HepG2 (cell line): ENCODE measurements around the gene ANKFY1. TPM values are rescaled to one million over a fixed set of nuclear protein-coding genes. Genes with fewer than 3 reads are reported as not detected.

Experiments used
- ATAC-seq: fragments of 200-7000 bp; cut with Tn5 transposase; 3 replicates; pipeline ENCODE4 v1.9.1; 2020; ENCODE audit warnings: mild to moderate bottlenecking, moderate library complexity
- BruUV-seq: library from RNA; stranded (reverse); fragments of 400-500 nt; replicated peaks from 2 replicates; lab custom pipeline; 2021; lab: Mats Ljungman, UMichigan
- CTCF ChIA-PET: fragments of 300-600 bp; formaldehyde crosslinking; extraction: SDS; loops from one replicate; lab custom pipeline; 2021; ENCODE audit warnings: low total read pairs, inconsistent platforms, low intra/inter-chr PET ratio; lab: Yijun Ruan, JAX
- POLR2A ChIA-PET: fragments of 350-600 bp; sonication (Branson Sonifier 250); formaldehyde crosslinking; loops from one replicate; lab custom pipeline; 2020; ENCODE audit warnings: antibody characterized with exemption, inconsistent platforms; lab: Yijun Ruan, JAX
- DNase-seq: peaks from one replicate; pipeline ENCODE4 v3.0.0-alpha.2; 2015; ENCODE audit warnings: low spot score
- FAIRE-seq: peaks from 3 replicates; lab custom pipeline; 2011; peaks lifted over from hg19 to GRCh38; lab: Jason Lieb, UNC
- H2AFZ ChIP-seq: one replicate; pipeline ENCODE4 v1.6.1; 2011; ENCODE audit warnings: low read length, inconsistent platforms
- H3K27ac ChIP-seq: fragments of 300-600 bp; 3 replicates; pipeline ENCODE4 v1.8.0; 2011; ENCODE audit warnings: mixed run types, mild to moderate bottlenecking, mixed read lengths, low read length, inconsistent platforms; ENCODE audit not compliant: insufficient read depth; ENCODE audit errors: extremely low read length
- H3K27me3 ChIP-seq, 2 experiments: fragments of 200-600 bp in 1 of 2; 2 replicates in 1 of 2; 3 replicates in 1 of 2; pipeline versions ENCODE4 v1.6.0 to v1.8.0; 2011; ENCODE audit warnings: low read length in 2 of 2, mild to moderate bottlenecking in 2 of 2, moderate library complexity in 2 of 2, inconsistent platforms in 1 of 2; ENCODE audit not compliant: insufficient read depth in 2 of 2, control insufficient read depth in 1 of 2
- H3K36me3 ChIP-seq, 2 experiments: fragments of 200-600 bp in 1 of 2; replicated peaks in 1 of 2; 2 replicates in 1 of 2; 3 replicates in 1 of 2; pipeline versions ENCODE4 v1.5.1 to v1.8.0; 2011; ENCODE audit warnings: low read length in 2 of 2, inconsistent platforms in 1 of 2; ENCODE audit not compliant: insufficient read depth in 2 of 2, control insufficient read depth in 1 of 2
- H3K4me1 ChIP-seq: 2 replicates; pipeline ENCODE4 v1.5.1; 2012; ENCODE audit warnings: low read length, inconsistent platforms; ENCODE audit not compliant: insufficient read depth
- H3K4me2 ChIP-seq: 2 replicates; pipeline ENCODE4 v1.6.0; 2011; ENCODE audit warnings: low read depth, low read length, inconsistent platforms
- H3K4me3 ChIP-seq, 3 experiments: fragments of 200-600 bp in 1 of 3; sonication (generic), shearing (Covaris generic) in 1 of 3; replicated peaks in 1 of 3; 2 replicates each; pipeline ENCODE4 v1.5.1; 2011 to 2016; ENCODE audit warnings: low read length in 3 of 3, inconsistent platforms in 2 of 3, low read depth in 2 of 3, mild to moderate bottlenecking in 2 of 3, control low read depth in 1 of 3, mixed read lengths in 1 of 3; ENCODE audit not compliant: insufficient read depth in 1 of 3
- H3K79me2 ChIP-seq: one replicate; pipeline ENCODE4 v1.6.1; 2011; ENCODE audit warnings: low read length, inconsistent platforms; ENCODE audit not compliant: insufficient read depth
- H3K9ac ChIP-seq: 2 replicates; pipeline ENCODE4 v1.6.0; 2011; ENCODE audit warnings: mild to moderate bottlenecking, low read depth, low read length, inconsistent platforms; ENCODE audit not compliant: insufficient read depth
- H3K9me3 ChIP-seq: 2 replicates; pipeline ENCODE4 v1.5.1; 2012; ENCODE audit warnings: mild to moderate bottlenecking, low read length
- H4K20me1 ChIP-seq: 2 replicates; pipeline ENCODE4 v1.6.0; 2011; ENCODE audit warnings: inconsistent platforms, mild to moderate bottlenecking, low read length, moderate library complexity; ENCODE audit not compliant: insufficient read depth
- KAT2B ChIP-seq: fragments of 150-350 bp; IDR thresholded peaks from 2 replicates; pipeline ENCODE4 v1.6.1; 2014; ENCODE audit warnings: low read depth, low read length, borderline replicate concordance
- KDM5A ChIP-seq: fragments of 200-600 bp; sonication (generic); IDR thresholded peaks from 2 replicates; pipeline ENCODE4 v1.7.0; 2018; ENCODE audit warnings: antibody characterized with exemption, mild to moderate bottlenecking, low read length, borderline replicate concordance
- KLF9 ChIP-seq: IDR thresholded peaks from 2 replicates; pipeline ENCODE4 v1.6.1; 2016; ENCODE audit warnings: low read depth
- NFATC3 ChIP-seq: sonication (generic); formaldehyde crosslinking; IDR thresholded peaks from 2 replicates; pipeline ENCODE4 v1.5.1; 2020; ENCODE audit warnings: mild to moderate bottlenecking, missing genetic modification reagents
- PHF8 ChIP-seq: sonication (generic); formaldehyde crosslinking; IDR thresholded peaks from 2 replicates; pipeline ENCODE4 v1.5.0; 2020; ENCODE audit warnings: missing genetic modification reagents
- WGBS: methylation state at CpG from one replicate; pipeline ENCODE4 v1.1.6; 2017; ENCODE audit warnings: low lambda C conversion rate; 5-methylcytosine and 5-hydroxymethylcytosine counted together
- in situ Hi-C: cut with HindIII; loops from 2 replicates; pipeline ENCODE4 v1.10.0; 2017; ENCODE audit warnings: low pct_unique_long_range_greater_than_20kb; ENCODE audit not compliant: extremely low pct_ligation_motif_present
- intact Hi-C: fragments of 100-400 bp; cut with micrococcal nuclease; formaldehyde crosslinking; loops from one replicate; pipeline ENCODE4 v1.10.0; 2022; ENCODE audit not compliant: unreplicated experiment
- polyA plus RNA-seq, 8 experiments: library from polyadenylated mRNA; depleted of rRNA in 3 of 8; stranded (reverse) in 7 of 8; unstranded in 1 of 8; fragments of >200 nt; fragmentation: Illumina TruSeq in 4 of 8; extraction: Trizol in 4 of 8; gene quantifications; 2 replicates each; pipeline versions ENCODE4 v1.2.1 to v1.2.3, GENCODE V29; 2011 to 2016; ENCODE audit warnings: low read depth in 4 of 8, missing spikeins in 1 of 8, mixed read lengths in 1 of 8; ENCODE audit not compliant: insufficient read depth in 1 of 8
- total RNA-seq, 5 experiments: library from RNA; depleted of rRNA; stranded (reverse); fragments of >200 nt; fragmentation: Illumina TruSeq; extraction: Trizol; gene quantifications; 2 replicates each; pipeline ENCODE4 v1.2.3, GENCODE V29; 2016; ENCODE audit warnings: low read depth in 1 of 5

The ANKFY1 gene
- total and polyA plus RNA-seq, 2 of the 13 experiments (the other 11 are each of a cell fraction or from before 2014, with no cell fraction given), result 11.9 to 16.8 TPM

DNA sequence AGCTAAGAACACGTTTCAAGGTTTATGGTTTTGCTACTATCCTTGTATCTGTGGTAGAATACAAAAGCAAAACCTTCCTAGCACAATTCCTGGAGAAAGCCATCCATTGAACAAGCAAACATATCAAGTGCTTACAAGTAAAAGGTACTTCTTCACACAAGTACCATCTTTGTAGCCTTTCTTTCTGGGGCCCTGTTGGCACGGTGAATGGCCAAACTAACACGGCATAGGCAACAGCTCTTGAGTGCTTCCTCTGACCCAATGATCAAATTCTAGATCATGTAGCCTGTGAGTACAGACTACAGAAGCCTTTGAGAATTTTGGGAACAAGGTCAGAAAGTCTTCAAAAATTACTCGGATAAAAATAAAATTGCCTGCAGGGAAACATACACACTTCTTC, 57.9 kb downstream of the ANKFY1 start:
- POLR2A ChIA-PET, result no interaction called here
- in situ Hi-C loops, result loop anchor here (10.0 kb wide), 1 partner anchor 209 kb away; no protein-coding TSS in a partner anchor

DNA sequence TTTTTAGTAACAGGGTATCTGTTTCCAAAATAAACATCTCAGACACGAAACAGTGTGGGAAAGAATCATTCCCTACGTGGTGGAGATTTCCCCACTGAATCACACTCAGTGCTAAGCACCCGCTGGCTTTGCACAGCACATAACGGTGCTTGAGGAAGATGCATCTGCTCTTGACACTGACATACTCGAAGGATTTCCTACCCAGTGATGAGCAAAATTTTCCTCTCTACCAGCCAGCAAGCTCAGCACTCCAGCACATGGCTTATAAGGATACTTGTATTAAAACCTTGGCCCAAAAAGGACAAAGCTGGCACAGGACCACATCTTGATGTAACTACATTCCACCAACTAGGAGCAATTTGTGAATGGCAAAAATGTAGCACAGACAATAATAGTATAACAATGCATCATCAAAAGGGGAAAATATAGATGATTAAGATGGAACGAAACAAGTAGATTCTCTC, 59.0 kb downstream of the ANKFY1 start:
- no peaks in the 10 kb centered on the region for H3K9me3 ChIP-seq
- no peaks in the 10 kb centered on the region for H3K27me3 ChIP-seq
- no peaks in the 10 kb centered on the region for H3K4me1 ChIP-seq
- WGBS, result 98% methylated on average over 6 of the region's 6 CpGs
- FAIRE-seq (no peak), ATAC-seq (no peak), DNase-seq (no peak)
- intact Hi-C loops (no loop called here), in situ Hi-C loops (loop anchor here (10.0 kb wide), 1 partner anchor 210 kb away; no protein-coding TSS in a partner anchor)
- H3K27ac ChIP-seq, result no peak overlapping the region
- no peaks in the 10 kb centered on the region for H4K20me1 ChIP-seq
- no peak overlapping the region for H2AFZ ChIP-seq
- POLR2A ChIA-PET, result no interaction called here
- TF ChIP-seq KAT2B (no peak), NFATC3 (no peak), KLF9 (CRISPR knock-in tag) (no peak)
- H3K4me2 ChIP-seq, result no peak overlapping the region
- CTCF ChIA-PET, result no interaction called here
- no peak overlapping the region for H3K4me3 ChIP-seq
- BruUV-seq, result no TSS peak
- H3K36me3 ChIP-seq, result peaks cover 12 to 44% of the 10 kb centered on the region in 2 experiments
- H3K9ac ChIP-seq, result no peak overlapping the region
- H3K79me2 ChIP-seq, result no peaks in the 10 kb centered on the region

More for the DNA sequence above, 57.9 kb downstream of the ANKFY1 start:
- H3K4me1 ChIP-seq, result no peaks in the 10 kb centered on the region
- no peaks in the 10 kb centered on the region for H3K27me3 ChIP-seq
- no peak overlapping the region for H3K4me3 ChIP-seq
- no peak overlapping the region for H3K4me2 ChIP-seq
- no peak overlapping the region for H2AFZ ChIP-seq
- CTCF ChIA-PET, result no interaction called here
- no TSS peak for BruUV-seq
- no peak for ATAC-seq
- H3K9ac ChIP-seq, result no peak overlapping the region
- no peak for FAIRE-seq
- TF ChIP-seq PHF8 (CRISPR knock-in tag) (no peak), KDM5A (no peak)
- H3K9me3 ChIP-seq, result no peaks in the 10 kb centered on the region
- intact Hi-C loops, result no loop called here
- H4K20me1 ChIP-seq, result no peaks in the 10 kb centered on the region
- no peak overlapping the region for H3K27ac ChIP-seq
- 72% methylated on average over 4 of the region's 4 CpGs for WGBS
- no peaks in the 10 kb centered on the region for H3K79me2 ChIP-seq
- DNase-seq, result no peak
- H3K36me3 ChIP-seq, result peaks cover 13 to 49% of the 10 kb centered on the region in 2 experiments
